ENCODE results near the gene PLA2G4B.

The PLA2G4B gene

DNA sequence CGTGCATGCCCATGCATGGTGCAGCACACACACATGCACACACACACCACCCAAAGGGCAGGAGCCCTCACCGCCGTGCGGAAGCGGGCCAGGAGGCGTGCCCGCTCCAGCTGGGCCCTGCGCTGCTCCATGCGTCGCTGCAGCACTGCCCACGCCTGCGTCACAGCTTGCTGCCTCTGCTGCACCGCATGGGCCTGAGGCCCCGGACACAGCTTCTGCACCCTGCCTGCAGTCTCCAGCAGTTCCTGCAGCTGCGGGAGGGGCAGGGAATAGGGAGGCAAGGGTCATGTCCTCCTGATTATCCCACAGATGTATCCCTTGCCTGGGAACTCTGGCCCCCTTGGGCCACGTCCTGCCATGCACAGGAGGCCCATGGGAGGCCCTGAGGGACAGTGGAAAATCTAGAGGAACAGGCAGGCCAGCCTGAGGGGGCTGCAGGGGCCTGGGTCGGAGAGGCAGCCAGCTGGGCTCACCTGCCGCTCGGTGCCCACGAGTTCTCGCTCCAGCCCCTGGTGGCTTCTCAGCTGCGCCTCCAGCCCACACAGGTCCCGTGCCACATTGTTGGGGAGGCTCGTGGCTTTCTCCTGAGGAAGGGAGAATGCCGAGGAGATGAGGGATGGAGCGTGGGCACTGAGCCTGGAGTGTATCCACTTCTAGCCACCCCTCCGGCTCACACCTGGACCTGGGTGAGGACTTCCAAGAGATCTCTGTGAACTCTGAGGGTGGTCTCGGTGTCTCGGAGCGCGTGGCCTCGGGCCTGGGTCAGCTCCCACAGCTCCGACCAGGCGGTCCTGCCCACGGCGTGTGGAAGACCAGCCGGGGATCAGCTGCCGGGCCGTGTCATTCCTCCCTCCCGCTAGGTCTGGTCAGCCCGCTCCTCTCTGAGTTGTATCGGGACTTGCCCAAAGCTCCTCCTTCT is 31.4 kb downstream of the PLA2G4B start:
- DNase-seq, result no peak

DNA sequence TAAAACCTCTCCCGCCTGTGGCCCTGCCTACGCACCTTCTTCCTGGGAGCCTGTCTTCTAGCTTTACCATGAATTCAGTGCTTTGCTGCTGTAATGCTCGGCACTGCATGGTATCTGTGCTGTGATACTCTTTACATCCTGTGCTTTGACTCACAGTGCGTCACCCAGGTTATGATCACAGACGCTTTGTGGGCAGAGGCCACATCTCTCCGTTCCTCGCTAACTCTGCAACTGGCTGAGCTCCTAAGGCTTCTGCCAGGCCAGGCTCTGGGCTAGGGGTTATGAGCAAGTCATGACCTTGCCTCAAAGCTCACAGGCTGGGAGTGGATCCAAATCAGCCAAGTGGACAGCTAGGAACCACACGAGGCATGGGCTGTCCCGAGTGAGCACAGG is 32.0 kb downstream of the PLA2G4B start:
- DNase-seq, result no peak

GRCh38 chr15:41871175-41871905 is 32.7 kb downstream of the PLA2G4B start:
- DNase-seq, result no peak

DNA sequence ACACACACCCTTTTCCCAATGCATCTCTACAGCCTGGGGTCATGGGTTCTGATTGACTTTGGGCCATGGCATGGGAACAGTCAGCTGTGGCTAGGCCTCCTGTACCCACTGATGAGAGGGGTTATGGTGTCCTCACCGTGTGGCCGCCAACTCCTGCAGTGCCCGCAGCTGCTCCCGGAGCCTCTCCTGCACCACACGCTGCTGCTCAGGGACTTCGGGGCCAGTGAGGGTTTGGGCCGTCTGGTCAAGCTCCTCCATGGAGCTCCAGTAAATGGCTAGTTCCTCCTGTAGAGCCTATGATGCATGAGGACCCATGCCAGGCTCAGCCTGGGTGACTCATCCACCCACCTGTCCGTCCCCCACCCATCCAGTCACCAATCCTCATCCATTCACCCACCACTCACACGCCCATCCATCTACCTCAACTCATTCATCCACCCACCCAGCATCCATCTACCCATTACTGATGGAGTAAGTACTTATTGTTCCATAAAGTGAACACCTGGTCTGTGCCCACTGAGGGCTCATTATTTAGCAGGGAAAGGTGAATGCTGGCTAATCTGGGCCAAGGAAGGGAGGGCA is 33.6 kb downstream of the PLA2G4B start:
- peak in 1 of 51 donors; percentile 25 for DNase-seq

DNA sequence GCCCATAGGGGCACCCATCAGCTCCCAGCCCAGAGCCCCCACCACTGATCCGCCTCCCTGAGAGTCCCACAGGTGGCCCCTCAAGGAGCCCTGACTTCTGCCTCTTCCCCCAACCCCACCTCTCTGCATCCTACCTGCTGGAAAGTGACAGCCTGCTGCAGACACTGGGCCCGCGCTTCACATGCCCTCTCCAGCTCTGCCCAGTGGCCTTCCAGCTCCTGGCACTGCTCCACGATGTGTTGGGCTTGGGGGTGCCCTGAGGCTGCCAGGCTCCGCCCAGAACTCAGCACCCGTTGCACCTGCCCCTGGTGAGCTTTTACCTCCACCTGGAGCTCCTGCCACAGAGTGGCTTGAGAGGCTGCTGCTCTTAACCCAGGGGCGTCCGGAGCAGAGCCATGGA is 35.1 kb downstream of the PLA2G4B start:
- DNase-seq, result no peak

- DNase-seq, result no peak
Measured at GRCh38 chr15:41874736-41875135, 36.1 kb downstream of the PLA2G4B start.

DNA sequence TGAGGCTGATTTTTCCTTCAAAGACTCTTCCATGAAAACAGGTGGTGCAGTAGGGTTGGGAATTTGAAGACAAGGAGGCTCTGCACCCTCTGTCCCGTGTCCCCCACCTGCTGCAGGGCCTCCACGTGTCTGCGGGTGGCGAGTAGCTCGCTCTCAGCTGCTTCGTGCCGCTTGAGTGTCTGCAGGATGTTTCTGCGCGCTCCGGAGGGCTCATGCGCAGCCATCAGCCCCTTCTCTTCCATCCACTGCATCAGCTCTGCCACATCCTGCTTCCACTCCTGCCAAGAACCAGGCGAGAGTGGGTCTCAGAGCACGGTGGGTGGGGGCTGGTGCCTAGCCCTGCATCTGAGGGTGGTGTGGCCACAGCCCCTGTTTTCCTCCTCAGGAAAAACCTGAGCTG is 37.4 kb downstream of the PLA2G4B start:
- no peak for DNase-seq

DNA sequence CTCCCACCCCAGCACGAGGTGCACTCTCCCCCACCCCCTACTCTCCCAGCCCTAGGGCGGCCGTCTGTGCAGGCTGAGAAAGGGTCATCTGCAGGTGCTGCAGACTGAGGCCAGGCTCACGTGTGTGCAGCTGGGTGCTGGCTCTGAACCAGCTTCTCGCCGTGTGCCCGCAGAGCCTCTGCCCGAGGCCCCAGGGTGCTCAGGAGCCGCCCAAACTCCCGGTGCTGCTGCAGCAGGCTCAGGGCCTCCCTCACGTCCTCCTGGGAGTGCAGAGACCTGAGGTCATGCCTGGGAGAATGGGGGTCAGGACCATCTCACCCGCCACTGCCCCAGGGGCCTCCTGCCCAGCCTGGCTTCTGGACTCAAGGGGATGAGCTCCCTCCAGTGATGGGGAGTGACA is 38.0 kb downstream of the PLA2G4B start:
- no peak for DNase-seq

DNA sequence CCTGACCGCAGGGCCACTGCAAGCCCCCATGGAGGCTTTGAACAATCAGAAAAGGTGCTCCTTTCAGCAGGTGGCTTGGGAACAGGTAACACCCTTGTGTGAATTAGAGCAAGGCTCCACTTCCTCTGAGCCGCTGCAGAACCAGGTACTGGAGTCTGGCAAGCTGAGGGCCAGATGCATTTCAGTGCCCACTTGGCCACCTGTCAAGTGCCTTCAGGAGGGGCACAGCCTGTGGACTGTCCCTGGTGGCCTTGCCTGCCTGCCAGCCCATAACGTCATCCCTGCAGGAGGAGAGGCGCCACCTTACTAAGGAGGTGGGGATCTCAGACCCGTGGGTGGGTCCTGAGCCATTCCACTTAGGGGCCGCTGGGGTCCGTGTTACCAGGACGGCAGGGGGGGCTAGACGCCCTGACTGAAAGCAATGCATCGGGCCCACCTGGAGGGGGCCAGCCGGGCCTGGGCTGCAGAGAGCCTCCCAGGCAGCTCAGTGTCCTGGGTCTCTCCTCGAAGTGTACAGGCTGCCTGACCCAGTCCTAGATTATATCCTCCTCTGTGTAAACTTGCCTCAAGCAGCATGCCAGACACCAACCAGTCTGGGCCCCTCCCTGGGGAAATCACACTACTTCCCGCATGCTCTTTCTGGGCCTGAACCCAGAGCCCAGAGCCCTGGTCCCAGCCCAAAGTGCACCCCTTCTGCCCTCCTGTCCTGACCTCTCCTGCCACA is 39.1 kb downstream of the PLA2G4B start:
- no peak for DNase-seq

DNA sequence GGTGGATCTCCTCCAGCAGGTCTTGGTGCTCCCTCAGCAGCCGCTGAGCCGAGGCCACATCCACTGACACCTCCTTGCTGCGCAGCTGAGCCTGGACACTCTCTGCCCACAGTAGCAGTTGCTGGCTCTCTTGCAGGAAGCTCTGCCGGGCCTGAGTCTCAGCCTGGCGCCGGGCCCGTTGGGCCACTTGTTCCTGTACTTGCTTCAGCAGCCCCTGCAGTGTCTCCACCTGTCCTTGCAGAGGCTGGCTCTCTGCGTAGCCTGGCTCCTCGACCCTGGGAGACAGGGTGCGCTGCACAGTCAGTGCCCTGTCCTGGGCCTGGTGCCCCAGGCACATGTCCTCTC is 39.7 kb downstream of the PLA2G4B start:
- DNase-seq, result peak in 3 of 51 donors; percentile 3 to 7 (median 5)

- no peak for DNase-seq
Measured at GRCh38 chr15:41879321-41879845, 40.7 kb downstream of the PLA2G4B start.

GRCh38 chr15:41880156-41880877 is 41.7 kb downstream of the PLA2G4B start:
- DNase-seq, result no peak

- DNase-seq, result no peak
Measured at GRCh38 chr15:41881086-41881485, 42.4 kb downstream of the PLA2G4B start.

DNA sequence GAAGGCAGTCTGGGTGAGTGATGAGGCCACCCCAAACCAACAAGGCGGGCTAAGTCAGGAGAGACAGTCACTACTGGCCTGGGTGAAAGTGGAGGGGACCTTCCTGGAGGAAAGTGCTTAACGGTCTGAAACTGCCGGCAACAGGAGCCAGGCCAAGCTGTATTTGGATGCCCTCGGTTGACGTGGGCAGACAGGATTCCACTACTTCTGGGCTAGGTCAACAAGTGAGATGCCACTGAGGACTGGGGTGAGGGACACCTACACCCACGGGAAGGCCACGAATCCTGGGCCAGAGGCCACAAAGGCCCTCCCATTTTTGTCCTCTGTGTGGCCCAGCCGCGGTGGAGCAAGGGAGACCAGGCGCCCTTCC is 42.9 kb downstream of the PLA2G4B start:
- DNase-seq, result no peak

DNA sequence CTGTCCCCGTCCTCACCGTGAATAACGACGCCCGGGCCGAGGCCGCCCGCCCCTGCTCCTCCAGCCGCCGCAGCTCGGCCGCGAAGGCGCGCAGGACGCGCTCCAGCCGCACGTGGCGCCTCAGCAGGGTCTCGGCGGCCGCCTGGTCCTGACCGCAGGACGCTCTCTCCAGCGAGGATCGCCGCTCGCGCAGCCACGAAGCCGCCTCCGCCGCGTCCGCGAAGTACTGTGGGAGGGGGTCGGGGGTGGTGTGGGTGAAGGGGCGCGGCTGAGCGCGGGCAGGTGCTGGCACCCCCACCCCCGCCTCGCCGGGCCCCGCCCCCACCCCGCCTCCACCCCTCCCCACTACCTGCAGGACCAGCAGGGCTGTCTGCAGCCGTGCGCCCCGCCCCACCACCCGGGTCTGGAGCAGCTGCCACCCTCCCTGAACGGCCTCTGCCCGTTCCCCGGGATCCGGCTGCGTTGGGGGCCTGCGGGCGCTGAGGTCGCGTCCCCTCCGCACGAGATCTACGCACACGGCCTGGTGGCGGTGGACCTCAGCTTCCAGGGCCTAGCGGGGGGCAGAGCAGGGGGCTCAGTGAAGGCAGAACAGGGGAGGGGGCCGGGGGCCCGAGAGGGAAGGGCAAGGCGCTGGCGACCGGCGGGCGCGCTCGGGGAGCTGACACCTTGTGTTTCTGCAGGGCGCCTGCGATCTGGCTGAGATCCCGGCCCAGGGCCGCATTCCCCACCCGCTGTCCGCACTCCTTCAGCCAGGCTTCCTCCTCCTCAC is 43.5 kb downstream of the PLA2G4B start:
- no peak for DNase-seq

DNA sequence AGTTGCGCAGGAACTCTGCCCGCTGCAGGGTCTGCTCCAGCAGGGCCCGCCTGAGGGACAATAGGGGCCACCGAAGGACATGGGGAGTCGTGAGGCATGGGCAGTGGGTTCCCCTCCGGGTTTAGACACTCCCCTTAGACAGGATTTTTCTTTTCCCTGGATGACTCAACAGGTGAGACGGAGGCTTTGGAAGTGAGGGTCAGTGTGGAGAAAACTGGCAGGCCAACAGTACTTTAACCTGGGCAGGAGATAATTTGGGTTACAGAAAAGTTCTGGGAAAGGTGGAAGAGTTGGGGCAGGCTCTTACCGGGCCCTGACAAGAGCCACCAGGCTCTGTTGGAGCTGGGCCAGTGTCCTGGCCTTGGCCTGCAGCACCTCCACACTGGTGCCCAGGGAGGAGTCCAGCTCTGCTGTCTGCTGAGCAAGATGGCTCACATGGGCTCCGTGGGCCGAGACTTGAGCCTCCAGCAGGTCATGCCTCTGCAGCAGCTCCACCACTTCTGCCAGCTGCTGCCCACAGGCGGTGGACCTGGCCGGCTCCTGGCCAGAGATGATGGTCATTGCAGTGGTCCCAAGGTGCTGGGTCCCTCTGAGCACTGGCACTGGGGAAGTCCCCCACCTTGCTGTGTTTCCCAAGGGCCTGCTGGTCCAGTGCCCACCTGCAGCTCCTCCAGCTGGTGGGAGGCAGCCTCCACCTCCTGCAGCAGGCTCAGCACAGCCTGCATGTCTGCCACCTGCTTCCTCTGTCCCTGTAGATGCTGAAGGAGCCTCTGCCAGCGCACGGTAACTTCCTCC is 44.2 kb downstream of the PLA2G4B start:
- peak in 1 of 51 donors; percentile 22 for DNase-seq

- DNase-seq, result no peak
Measured at GRCh38 chr15:41883484-41883825, 44.8 kb downstream of the PLA2G4B start.

GRCh38 chr15:41884458-41884857 is 45.8 kb downstream of the PLA2G4B start:
- no peak for DNase-seq

GRCh38 chr15:41885321-41885720 is 46.7 kb downstream of the PLA2G4B start:
- no peak for DNase-seq

All from hypothalamus (tissue), 51 donors.